Measurements from ENCODE around the gene CORO2A.
"Not testable (repeated sequence)": the region's sequence is repeated elsewhere in the genome, so short reads cannot be mapped to it uniquely, and the experiment has no call there.

CORO2A gene

DNA sequence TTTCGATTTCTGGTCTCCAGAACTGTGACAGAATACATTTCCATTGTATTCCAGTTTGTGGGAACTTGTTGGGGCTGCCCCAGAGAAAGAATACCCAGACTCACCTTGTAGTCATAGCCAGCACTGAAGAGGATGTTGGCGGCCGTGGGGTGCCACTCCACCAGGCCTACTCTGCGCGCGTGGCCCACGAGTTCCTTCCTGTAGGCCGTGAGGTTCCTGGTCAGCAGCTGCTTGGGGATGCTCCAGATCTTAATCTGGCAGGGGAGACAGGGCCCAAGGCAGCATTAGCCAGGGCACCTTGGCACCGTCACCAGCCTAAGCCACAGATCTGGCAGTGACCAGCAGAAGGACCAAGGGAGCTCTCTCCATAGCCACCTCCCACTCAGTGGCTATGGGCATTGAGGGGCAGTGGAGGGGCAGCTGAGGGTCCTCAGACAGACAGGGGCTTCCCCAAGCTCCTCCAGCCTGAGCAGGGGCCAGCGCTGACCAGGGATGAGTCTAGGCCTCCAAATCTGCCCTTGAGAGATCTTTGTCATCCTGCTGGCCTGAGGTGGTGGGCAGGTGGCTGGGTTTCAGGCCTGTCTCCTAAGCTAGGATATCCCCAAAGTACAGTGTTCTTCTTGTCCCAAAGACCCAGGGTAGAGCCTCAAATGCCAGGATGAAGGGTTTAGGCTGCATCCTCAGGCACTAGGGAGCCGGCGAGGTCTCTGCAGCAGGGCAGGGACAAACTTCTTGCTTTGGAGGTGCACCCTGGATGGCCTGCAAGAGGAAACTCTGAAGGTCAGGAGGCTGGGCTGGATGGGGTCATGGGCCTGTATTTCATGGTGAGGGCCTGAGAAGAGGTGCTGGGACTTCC lies 57.5 kb downstream of the CORO2A start:
- DNase-seq, result no peak

DNA sequence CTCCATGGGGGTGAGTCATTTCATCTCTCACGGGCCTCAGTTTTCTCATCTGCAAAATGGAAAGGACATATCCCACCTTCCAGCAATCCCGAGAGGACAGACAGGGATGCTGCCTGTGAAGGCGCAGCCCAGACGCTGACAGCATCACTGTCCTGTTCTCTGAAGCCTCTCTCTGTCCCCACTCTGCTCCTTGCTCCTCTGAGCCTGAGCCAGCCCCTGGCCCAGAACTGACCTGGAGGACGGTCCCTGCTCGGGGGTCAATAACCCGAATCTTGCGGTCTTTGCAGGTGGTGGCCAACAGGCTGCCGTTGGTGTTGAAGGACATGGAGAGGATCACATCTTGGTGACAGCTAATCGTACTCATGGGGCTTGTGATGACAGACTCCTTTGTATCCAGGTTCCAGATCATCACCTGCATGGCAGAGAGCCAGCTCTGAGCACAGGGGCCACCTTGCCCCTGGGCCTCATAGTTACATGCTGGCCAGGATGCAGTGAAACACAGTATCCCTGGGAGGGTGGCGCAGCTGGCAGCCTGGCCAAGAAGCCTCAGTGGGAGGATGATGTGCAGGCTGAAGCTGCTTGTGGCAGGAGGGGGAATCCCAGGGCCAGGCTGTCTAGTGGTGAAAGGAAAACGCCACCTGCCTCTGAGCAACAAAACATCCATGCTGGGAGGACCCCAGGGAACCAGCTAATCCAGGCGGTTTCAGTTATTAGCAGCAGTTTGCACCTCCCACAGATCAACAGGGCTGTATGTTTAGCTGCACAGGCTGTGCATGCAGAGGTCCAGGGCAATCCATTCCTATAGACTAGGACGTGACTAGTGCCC lies 59.4 kb downstream of the CORO2A start:
- peak; percentile 77 for DNase-seq

DNA sequence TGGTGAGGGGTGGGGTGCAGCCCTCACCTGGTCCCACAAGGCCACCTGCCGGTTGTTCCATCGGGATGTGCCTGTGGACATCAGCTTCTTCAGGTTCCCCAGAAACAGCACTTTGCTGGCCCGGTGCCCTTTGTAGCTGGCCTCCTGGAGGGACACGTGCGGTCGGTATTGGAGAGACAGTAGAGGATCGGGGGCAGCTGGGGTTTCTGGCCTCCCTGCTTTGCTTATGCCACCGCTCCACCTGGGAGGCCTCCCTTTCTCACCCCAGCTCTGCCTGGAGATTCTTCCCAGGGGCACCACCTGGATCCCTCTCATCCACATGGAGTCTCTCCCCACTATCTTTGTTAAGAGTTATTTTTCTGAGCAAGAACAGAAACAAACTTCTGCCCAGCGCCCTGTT lies 60.3 kb downstream of the CORO2A start:
- DNase-seq, result no peak

DNA sequence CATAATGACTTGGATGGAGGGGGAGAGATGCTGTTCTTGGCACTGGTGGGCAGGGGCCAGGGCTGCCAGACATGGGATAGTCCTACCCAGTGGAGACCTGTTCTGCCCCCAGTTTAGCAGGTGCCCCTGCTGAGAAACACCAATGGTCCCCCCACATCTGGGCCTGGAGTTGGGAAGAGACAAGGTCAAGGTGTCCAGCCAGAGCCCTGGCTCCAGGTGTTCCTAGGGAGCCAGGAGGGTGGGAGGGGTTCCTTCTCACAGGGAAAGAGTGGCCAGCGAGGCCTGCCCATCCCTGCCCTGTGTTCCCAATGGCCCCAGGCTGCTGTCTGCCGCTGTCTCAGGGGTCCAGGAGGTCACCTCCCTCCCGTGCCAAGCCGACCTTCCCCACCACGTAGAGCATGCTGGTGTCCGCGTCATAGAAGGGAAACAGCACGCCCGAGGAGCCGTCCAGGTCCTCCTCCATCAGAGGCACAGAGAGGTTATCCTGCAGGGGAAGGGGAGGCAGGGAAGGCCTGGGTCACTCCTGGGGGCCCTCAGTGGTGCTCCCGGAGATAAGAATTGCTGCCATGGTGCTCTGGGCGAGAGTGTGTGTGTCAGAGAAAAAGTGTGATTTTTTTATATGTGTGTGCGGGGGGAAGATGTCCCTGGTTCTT lies 61.7 kb downstream of the CORO2A start:
- DNase-seq, result no peak

DNA sequence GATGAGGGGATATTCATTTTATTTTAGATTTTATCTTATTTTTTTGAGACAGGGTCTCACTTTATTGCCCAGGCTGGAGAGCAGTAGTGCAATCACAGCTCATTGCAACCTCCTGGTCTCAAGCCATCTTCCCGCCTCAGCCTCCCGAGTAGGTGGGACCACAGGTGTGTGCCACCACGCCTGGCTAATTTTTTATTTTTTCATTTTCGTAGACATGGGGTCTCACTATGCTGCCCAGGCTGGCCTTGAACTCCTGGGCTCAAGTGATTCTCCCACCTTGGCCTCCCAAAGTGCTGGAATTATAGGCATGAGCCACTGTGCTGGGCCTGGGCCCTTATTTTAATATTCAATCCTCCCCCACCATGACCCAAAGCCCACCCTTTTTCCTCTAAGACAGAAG lies 62.4 kb downstream of the CORO2A start:
- not testable (repeated sequence) for DNase-seq

DNA sequence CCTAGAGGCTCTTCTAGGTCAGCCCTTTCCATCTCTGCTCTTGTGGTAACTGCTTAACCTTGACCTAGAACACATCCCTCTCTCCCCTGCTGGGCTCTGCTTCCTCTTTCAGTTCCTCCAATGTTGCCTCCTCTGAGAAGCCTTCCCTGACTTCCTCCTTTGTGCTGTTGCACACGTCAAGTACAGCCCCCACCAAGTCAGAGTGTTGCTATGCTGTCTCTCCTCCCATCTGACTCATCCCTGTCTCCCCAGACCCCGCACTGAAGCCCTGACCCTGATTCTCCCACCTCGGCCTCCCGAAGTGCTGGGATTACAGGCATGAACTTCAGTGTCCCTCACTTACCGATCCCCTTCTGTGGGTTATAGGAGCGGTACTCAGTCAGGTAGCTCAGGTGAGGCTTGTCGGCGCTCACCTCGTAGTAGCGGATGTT lies 63.0 kb downstream of the CORO2A start:
- DNase-seq, result no peak

DNA sequence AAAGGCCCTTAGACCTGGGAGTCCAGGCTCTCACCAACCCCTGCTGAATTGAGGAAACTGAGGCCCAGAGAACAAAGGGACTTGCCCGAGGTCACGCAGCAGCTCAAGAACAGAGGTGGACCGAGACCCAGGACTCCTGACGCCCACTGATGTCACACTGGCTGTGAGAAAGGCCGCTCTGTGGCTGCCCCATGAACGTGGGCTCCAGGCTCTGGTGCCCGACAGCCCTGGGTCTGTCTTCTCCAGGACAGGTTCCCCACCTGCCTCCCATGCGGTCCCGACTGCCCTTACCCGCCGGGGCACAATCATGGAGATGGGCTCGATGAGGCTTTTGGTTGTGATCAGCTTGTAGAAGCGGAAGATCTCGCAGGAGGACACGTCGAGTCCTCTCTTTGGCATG lies 64.1 kb downstream of the CORO2A start:
- no peak for DNase-seq

DNA sequence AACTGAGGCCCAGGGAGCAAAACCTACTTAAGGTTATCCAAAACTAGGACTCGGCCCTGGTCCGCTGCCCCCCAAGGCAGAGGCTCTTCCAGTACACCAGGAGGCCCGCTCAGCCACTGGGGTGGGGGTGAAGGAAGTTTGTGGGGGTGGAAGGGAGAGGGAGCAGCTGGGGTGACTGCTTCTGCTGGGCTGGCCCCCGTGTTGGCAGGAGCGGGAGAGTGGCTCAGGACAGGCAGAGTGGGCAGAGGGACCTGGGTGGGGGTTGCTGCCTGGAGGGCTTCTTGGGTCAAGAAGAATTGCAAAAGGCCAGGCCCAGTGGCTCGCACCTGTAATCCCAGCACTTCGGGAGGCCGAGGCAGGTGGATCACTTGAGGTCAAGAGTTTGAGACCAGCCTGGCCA lies 65.2 kb downstream of the CORO2A start:
- DNase-seq, result no peak

DNA sequence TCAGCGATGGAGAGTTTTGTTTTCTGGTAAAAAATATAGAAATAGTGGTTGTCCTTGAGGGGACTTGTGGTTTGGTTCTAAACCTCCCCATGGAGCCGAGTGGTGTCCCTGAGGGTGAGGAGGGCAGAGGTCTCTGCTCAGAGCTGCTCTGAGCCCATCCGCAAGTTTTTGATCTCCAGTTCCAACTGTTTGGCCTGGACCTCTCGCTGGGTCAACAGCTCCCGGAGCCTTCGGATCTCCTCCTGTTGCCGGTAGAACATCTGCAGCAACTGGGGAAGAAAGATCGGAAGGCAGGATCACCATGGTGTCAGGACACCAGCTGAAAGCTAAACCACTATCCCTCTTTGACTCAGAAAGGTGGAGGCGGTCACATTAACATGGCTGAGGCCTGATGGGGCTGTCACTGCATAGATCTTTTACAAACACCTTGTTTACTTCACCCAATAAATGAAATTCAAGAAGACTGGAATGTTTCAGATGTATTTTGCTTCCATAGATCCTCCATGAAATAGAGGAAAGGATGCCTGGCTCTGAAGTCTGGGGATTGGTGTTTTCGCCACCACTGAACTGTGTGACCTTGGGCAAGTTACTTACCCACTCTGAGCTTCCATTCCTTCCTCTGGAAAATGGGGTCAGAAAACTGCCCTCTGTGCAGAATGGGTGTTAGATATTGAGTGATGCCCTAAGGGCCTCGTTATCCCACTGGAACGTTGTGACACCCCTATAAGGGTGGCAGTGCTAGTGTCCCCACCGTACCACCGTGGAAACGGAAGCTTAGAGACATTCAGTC lies 67.6 kb downstream of the CORO2A start:
- DNase-seq, result no peak

DNA sequence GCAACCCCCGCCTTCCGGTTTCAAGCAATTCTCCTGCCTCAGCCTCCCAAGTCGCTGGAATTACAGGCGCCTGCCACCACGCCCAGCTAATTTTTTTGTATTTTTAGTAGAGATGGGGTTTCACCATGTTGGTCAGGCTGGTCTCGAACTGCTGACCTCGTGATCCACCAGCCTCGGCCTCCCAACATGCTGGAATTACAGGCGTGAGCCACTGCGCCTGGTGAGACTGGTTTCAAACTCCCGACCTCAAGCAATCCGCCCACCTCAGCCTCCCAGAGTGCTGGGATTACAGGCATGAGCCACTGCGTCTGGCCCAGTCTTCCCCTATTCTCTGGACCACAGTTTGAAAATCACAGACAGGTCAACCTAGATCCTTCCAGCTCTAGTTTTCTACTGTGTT lies 68.3 kb downstream of the CORO2A start:
- DNase-seq, result not testable (repeated sequence)

DNA sequence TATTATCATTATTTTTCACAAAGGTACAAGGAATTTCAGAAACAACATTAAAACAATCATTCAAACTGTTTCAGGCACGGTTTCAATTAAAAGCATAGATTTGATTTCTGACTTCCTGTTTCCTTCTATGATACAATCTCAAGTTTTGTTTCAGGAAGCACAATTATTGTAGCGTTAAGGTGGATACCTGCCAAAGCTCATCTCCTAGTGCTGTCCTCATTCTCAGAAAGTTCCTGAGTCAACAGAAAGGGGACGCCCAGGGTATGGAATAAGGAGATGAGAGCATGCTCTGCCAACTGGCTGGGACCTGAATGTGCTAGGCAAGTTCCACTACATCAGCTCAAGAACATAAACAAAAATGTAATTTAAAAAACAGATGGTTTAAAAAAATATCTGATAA lies 71.4 kb downstream of the CORO2A start:
- DNase-seq, result no peak

DNA sequence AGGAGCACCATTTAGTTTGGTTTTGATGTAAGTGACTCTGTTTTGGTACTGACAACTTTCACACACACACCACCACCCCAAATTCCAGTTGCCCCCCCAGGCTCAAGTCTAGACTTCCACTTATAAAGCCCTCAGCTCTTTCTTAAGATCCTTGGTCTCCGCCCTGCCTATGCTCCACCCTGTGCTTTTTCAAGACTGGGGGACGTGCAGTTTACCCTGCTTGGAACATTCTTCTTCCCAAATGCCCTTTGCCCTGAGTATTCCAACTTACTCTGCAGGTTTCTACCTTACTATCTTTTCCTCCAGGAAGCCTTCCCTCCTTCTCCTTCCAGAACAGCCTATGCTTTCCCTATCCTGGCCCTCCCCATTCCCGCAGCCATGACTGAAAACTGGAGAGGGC lies 72.0 kb downstream of the CORO2A start:
- no peak for DNase-seq

DNA sequence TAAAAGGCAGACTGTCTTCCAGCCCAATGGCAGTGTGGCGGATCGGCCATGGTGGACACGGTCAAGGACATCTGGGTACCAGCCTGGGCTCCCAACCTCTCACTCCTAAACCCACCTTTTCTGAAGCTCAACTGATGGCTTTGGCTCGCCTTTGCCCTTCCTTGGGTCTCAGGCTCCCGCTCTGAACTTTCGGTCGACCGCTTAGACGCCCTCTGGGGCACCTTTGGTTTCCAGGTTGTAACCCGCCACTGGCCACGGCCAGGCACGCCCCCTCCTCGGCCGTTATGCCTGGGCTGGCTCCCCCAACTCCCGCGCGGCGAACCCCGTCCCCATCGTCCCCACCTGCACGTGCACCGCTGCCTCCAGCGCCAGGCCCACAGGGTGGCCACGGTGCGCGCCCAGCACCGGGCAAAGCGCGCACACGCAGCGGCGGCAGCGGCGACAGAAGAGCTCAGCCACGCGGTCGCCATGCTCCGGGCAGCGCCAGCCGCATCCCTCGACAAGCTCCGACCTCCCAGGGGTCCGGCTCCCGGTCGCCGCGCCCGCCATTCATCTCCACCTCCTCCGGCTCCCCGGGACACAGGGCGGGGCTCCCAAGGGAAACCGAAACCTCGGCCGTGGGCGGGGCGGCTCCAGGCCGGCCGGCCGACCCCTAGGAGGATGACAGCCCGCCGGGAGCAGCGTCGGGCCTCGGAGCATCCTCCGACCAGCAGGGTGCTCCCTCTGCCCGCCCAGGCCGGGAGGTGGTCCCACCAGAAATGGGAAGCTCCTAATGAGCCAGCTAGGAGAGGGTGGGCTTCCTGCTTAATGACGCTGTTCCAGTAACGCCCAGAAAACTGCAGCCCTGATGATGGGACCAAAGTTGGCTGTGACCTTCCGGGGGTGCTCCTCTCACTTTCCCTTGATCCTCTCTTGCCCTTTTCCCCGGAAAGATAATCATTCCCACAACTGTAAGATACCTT lies 73.5 kb downstream of the CORO2A start, which contains the start of gene TRIM14:
TSS of gene TRIM14 (minus strand) at position 583 of the 962 bp plus-strand sequence. CDS start at position 549, 34 bp downstream.
- peak; percentile 23 for DNase-seq

DNA sequence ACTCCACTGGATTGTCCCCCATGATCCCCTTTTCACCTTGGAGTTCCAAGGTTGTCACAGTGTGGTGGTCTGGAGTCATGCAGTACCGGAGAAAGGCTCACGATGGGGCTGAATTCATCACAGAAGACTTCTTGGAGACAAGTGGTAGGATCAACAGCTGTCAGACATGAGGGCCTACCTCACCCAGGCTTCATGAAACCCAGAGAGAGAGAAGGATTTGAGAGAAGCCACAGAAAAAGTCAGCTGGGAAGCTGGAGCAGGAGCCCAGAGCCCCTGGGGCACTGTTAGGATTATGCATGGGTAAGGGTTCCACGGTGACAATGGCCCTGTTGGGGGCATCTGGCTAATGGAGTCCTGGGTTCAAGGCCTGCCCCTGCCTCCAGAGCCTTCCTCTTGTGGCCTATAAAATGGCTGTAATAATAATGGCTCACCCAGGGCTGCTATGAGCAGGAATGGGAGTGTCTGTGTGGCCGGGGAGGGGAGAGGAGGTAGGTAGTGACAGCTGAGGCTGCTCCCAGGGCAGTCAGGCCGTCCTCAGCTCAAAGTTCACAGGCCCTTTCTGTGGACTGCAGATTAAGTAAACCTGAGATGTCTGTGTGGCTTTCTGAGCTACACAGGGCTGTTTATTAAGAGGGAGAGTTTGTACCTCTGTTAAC lies 74.3 kb downstream of the CORO2A start:
- DNase-seq, result no peak

DNA sequence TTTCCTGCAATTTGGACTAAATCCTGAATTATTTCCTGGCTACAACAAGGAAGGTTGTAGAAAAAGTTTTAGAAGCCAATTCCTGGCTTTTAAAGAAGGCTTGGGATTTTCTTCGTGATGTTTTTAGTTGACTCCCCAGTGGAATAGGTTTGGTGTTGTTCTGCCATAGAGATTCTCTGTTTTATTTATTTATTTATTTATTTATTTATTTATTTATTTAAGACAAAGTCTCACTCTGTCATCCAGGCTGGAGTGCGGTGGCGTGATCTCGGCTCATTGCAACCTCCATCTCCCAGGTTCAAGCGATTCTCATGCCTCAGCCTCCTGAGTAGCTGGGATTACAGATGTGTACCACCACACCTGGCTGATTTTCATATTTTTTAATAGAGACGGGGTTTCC lies 75.3 kb downstream of the CORO2A start:
- not testable (repeated sequence) for DNase-seq

DNA sequence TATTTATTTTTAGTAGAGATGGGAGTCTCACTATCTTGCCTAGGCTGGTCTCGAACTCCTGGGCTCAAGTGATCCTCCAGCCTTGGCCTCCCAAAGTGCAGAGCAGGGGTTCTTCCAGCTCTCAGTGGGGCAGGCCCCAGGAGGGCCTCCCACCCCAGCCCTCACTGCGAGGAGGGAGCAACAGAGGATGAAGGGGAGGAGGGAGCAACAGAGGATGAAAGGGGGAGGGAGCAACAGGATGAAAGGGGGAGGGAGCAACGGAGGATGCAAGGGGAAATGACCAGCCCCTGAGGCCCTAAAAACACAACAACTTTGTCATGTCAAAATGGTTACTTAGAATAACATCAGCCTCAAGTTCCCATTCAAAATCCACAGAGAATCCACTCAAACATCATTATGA lies 83.4 kb downstream of the CORO2A start:
- no peak for DNase-seq

DNA sequence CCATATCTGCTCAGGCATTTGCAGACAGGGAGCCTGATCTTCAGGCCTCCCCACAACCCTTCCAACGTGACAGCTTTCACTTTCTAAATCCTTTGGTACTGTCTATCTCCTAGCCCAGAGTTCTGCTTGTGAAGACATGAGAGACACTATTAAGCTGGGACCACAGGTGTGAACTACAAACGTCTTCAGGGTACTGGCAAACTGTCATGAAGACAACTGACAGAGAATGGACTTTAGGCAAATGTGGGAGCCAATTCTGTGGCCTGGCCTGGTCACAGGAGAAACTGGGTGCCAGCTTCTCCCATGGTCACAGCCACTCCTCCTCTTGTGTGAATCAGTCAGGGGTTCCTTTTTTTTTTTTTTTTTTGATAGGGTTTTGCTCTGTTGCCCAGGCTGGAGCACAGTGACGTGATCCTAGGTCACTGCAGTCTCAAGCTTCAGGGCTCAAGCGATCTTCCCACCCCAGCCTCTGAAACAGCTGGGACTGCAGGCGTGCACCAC lies 83.9 kb downstream of the CORO2A start:
- no peak for DNase-seq

DNA sequence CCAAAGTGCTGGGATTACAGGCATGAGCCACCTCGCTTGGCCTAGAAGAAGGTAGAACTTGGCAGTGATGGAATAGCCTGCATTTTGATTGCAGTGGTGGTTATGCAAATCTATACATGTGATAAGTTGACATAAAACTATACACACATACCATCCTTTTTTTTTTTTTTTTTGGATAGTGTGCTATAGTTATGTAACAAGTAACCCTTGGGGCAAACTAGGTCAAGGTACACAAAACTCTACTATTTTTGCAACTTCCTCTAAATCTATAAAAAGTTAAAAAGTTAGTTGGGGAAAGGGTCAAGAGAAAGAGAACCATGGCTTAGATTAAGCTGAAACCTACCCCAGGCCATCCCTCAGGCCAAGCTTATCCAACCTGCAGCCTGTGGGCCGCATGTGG lies 84.5 kb downstream of the CORO2A start:
- DNase-seq, result no peak

DNA sequence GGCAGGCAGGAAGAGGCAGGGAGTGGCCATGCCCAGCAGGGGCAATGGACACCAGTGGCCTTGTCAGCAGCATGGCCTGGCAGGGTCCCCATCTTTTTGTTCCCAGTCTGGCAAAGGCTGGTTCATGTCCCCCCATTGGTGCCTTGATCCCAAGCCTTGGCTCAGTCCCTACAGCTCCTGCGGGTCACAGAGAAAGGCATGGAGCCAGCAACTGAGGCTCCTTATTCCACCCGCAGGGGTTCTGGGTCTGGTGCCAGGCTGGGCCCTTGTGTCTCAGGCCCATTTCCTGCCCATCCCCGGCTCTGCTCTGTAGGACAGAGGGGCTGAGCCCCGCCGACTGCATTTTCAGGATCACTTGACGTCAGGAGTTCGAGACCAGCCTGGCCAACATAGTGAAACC lies 87.4 kb downstream of the CORO2A start:
- DNase-seq, result no peak

DNA sequence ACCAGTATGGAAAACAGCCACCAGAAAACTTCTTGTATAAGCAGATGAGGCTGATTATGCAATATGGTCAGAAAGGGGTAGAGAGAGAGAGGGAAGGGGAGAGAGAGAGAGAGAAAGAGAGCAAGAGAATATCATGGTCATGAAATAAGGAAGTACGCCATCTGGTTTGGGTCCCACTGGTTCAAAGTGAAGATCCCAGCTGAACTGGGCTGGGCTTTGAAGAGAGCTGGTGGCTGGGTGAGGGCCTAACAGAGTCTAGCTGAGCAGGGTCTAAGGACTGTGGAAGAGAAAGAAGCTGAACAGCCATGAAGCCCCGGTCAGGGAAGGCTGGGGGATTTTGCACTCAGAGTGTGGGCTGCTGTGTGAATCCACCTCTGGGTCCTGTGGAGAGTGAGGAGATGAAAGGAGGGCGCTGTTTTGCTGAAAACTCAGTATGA lies 88.0 kb downstream of the CORO2A start:
- DNase-seq, result no peak

DNA sequence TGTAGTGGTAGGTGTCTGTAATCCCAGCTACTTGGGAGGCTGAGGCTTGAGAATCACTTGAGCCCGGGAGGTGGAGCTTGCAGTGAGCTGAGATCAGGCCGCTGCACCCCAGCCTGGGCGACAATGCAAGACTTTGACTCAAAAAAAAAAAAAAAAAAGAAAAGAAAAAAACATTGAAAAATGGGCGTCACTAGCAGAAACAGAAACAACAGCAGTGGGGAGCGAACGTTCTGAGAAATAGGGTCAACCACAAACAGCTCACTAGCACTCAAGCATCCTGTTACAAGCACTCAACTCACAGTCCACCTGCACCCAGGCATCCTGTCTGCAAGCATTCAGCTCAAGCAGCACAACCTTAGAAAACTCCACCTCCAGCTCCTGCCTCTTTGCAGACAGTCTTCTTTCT lies 90.6 kb downstream of the CORO2A start:
- peak; percentile 39 for DNase-seq

Measured in NCI-H1105 treated with DMSO at 0.1 percent for 48 hours (cell line).